B cell (primary cell): ENCODE data around the gene HSD17B12. TPM values are rescaled to one million over a fixed set of nuclear protein-coding genes. Genes with fewer than 3 reads are reported as not detected.

Source experiments
- ATAC-seq: fragments of 200-7000 bp; cut with Tn5 transposase; one replicate; pipeline ENCODE4 v1.10.0; 2021; ENCODE audit warnings: low read depth, mild to moderate bottlenecking, moderate number of reproducible peaks, moderate library complexity
- CTCF ChIA-PET: fragments of 350-600 bp; sonication (Branson Sonifier 250); formaldehyde crosslinking; loops from one replicate; lab custom pipeline; 2021; ENCODE audit warnings: antibody characterized with exemption, inconsistent platforms; lab: Charles Lee
- POLR2A ChIA-PET: fragments of 350-600 bp; sonication (Branson Sonifier 250); formaldehyde crosslinking; loops from one replicate; lab custom pipeline; 2021; ENCODE audit warnings: antibody characterized with exemption; lab: Charles Lee
- DNase-seq: peaks from one replicate; pipeline ENCODE4 v3.0.0; 2013
- H2AFZ ChIP-seq: 2 replicates; pipeline ENCODE4 v1.6.1; 2012; ENCODE audit warnings: mild to moderate bottlenecking, low read depth, low read length; ENCODE audit not compliant: insufficient read depth, poor library complexity, severe bottlenecking
- H3K27ac ChIP-seq, 2 donors: 1 replicate in 1 of 2; 2 replicates in 1 of 2; pipeline ENCODE4 v1.5.1; 2012 to 2013; ENCODE audit warnings: low read length in 2 of 2, mild to moderate bottlenecking in 2 of 2, moderate library complexity in 1 of 2
- H3K27me3 ChIP-seq, 4 experiments: fragments of 200-600 bp in 1 of 4; sonication (generic) in 1 of 4; replicated peaks in 1 of 4; 1 replicate in 2 of 4; 2 replicates in 2 of 4; pipeline versions ENCODE4 v1.6.1 to v1.7.0; 2013 to 2016; ENCODE audit warnings: low read length in 3 of 4, mild to moderate bottlenecking in 2 of 4, mixed read lengths in 1 of 4, moderate library complexity in 1 of 4; ENCODE audit not compliant: insufficient read depth in 4 of 4, control insufficient read depth in 3 of 4; ENCODE audit errors: control extremely low read depth in 1 of 4
- H3K36me3 ChIP-seq, 2 experiments: replicated peaks in 1 of 2; 1 replicate in 1 of 2; 2 replicates in 1 of 2; pipeline versions ENCODE4 v1.6.1 to v1.7.1; 2013; ENCODE audit warnings: low read length in 1 of 2; ENCODE audit not compliant: insufficient read depth in 2 of 2, control insufficient read depth in 1 of 2; ENCODE audit errors: control extremely low read depth in 1 of 2, extremely low read depth in 1 of 2
- H3K4me1 ChIP-seq, 2 donors: fragments of 200-600 bp in 1 of 2; sonication (generic) in 1 of 2; 1 replicate in 1 of 2; 2 replicates in 1 of 2; pipeline versions ENCODE4 v1.5.1 to v1.6.1; 2013 to 2017; ENCODE audit warnings: low read length in 2 of 2; ENCODE audit not compliant: control insufficient read depth in 2 of 2, insufficient read depth in 2 of 2
- H3K4me2 ChIP-seq: replicated peaks from 2 replicates; pipeline ENCODE3; 2012; ENCODE audit warnings: mild to moderate bottlenecking, low read depth, low read length; ENCODE audit not compliant: poor library complexity, severe bottlenecking
- H3K4me3 ChIP-seq, 5 experiments: fragments of 200-600 bp in 1 of 5; sonication (generic) in 1 of 5; 1 replicate in 3 of 5; 2 replicates in 2 of 5; pipeline versions ENCODE4 v1.5.1 to v1.7.0; 2011 to 2016; ENCODE audit warnings: low read length in 4 of 5, mild to moderate bottlenecking in 4 of 5, low read depth in 2 of 5, control low read depth in 1 of 5, moderate library complexity in 1 of 5; ENCODE audit not compliant: insufficient read depth in 1 of 5; ENCODE audit errors: control extremely low read depth in 1 of 5, extremely low read depth in 1 of 5
- H3K79me2 ChIP-seq: fragments of 200-600 bp; sonication (generic); one replicate; pipeline ENCODE4 v1.6.0; 2016; ENCODE audit warnings: low read length; ENCODE audit not compliant: control insufficient read depth, insufficient read depth
- H3K9ac ChIP-seq: fragments of 200-600 bp; sonication (generic); 2 replicates; pipeline ENCODE4 v1.6.1; 2017; ENCODE audit warnings: mild to moderate bottlenecking, low read length, moderate library complexity
- H3K9me3 ChIP-seq, 3 donors: one replicate each; pipeline versions ENCODE4 v1.6.1 to v1.7.1; 2013; ENCODE audit warnings: low read length in 2 of 3; ENCODE audit not compliant: control insufficient read depth in 2 of 3, insufficient read depth in 1 of 3; ENCODE audit errors: control extremely low read depth in 1 of 3
- H4K20me1 ChIP-seq: 2 replicates; pipeline ENCODE4 v1.6.0; 2012; ENCODE audit warnings: mild to moderate bottlenecking, low read length; ENCODE audit not compliant: insufficient read depth, control insufficient read depth, poor library complexity, severe bottlenecking
- H3K27ac Mint-ChIP-seq: one replicate; pipeline ENCODE4 v1.8.0; 2021; ENCODE audit warnings: mixed read lengths
- H3K27me3 Mint-ChIP-seq: one replicate; pipeline ENCODE4 v1.8.0; 2021; ENCODE audit warnings: mixed read lengths
- H3K4me1 Mint-ChIP-seq: one replicate; pipeline ENCODE4 v1.8.0; 2021; ENCODE audit warnings: mixed read lengths
- H3K4me3 Mint-ChIP-seq: one replicate; pipeline ENCODE4 v1.8.0; 2021; ENCODE audit warnings: mixed read lengths
- H3K9me3 Mint-ChIP-seq: one replicate; pipeline ENCODE4 v1.8.0; 2022; ENCODE audit warnings: mixed read lengths; ENCODE audit not compliant: insufficient read depth
- CTCF ChIP-seq: fragments of 200-600 bp; IDR thresholded peaks from one replicate; pipeline ENCODE4 v1.8.0; 2022; ENCODE audit warnings: antibody characterized with exemption, mild to moderate bottlenecking
- EZH2 ChIP-seq: IDR thresholded peaks from 2 replicates; pipeline ENCODE4 v1.6.1; 2012; ENCODE audit warnings: borderline replicate concordance, low read depth, mild to moderate bottlenecking, moderate library complexity, low read length; ENCODE audit not compliant: insufficient read depth, poor library complexity, severe bottlenecking
- WGBS: methylation state at CpG from one replicate; pipeline ENCODE4 v1.1.5; 2013; ENCODE audit warnings: missing lambda C conversion rate; ENCODE audit not compliant: insufficient coverage; 5-methylcytosine and 5-hydroxymethylcytosine counted together
- intact Hi-C: fragments of 100-400 bp; cut with micrococcal nuclease; formaldehyde crosslinking; loops from one replicate; pipeline ENCODE4 v1.10.0; 2022
- polyA plus RNA-seq: library from polyadenylated mRNA; depleted of rRNA; stranded (reverse); fragments of >200 nt; gene quantifications from 2 replicates; pipeline ENCODE4 v1.2.3, GENCODE V29; 2012
- total RNA-seq, 2 donors: library from RNA; stranded (reverse); fragments of 120-200 nt in 1 of 2; gene quantifications; 1 replicate in 1 of 2; 2 replicates in 1 of 2; pipeline versions ENCODE4 v1.2.3 to v1.2.4, GENCODE V29; 2013 to 2022

Gene HSD17B12
- total and polyA plus RNA-seq, 2 donors (not counting 1 experiment from before 2014, with no cell fraction given): 13.1 to 34.6 TPM

GRCh38 chr11:43691806-43692205 lies 11.3 kb downstream of the HSD17B12 start:
- ChIA-PET POLR2A (no interaction called here), CTCF (no interaction called here)
- WGBS: no CpG with 5 or more reads among the region's 1 CpG
- no peak overlapping the region for H3K4me3 ChIP-seq
- no peak overlapping the region for H3K4me2 ChIP-seq
- DNase-seq (no peak), ATAC-seq (no peak)
- H3K27ac Mint-ChIP-seq: no peak overlapping the region
- H3K27me3 ChIP-seq: no peaks in the 10 kb centered on the region
- intact Hi-C loops: no loop called here
- no peak for TF ChIP-seq CTCF
- TF ChIP-seq EZH2: no peak
- H3K4me1 ChIP-seq: peaks cover 13 to 16% of the 10 kb centered on the region in 2 donors
- no peak overlapping the region for H3K4me3 Mint-ChIP-seq
- H3K9ac ChIP-seq: no peak overlapping the region
- no peaks in the 10 kb centered on the region for H3K9me3 Mint-ChIP-seq
- H3K27me3 Mint-ChIP-seq: no peaks in the 10 kb centered on the region
- no peaks in the 10 kb centered on the region for H3K9me3 ChIP-seq
- H3K4me1 Mint-ChIP-seq: peaks cover 38% of the 10 kb centered on the region
- no peak overlapping the region for H2AFZ ChIP-seq
- H3K36me3 ChIP-seq: no peaks in the 10 kb centered on the region
- peaks cover 9% of the 10 kb centered on the region for H4K20me1 ChIP-seq
- H3K79me2 ChIP-seq: peaks cover 75% of the 10 kb centered on the region
- no peak overlapping the region for H3K27ac ChIP-seq

DNA sequence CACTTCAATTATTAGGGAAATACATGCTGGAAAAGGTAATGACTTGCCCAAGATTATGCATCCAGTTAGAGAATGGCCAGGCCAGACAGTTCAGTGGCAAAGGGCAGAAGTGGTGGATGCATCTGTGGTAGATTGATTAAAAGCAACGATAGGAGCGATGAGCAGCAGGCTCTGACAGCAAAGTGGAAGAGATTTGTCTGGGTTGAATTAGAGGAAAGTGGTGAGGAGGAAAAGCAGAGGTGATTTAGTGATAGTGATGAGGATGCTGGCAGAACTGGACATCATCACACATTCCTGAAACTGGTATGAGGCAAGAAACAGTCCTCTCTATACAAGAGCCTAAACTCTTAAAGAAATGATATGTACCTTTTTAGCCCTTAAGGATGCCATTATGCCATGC lies 12.5 kb downstream of the HSD17B12 start:
- Mint-ChIP-seq H3K27ac (no peak overlapping the region), H3K4me1 (peaks cover 32% of the 10 kb centered on the region), H3K4me3 (no peak overlapping the region), H3K9me3 (no peaks in the 10 kb centered on the region), H3K27me3 (no peaks in the 10 kb centered on the region)
- Histone ChIP-seq H4K20me1 (peaks cover 3% of the 10 kb centered on the region), H3K27me3 (no peaks in the 10 kb centered on the region), H2AFZ (no peak overlapping the region), H3K4me1 (peaks cover 13 to 16% of the 10 kb centered on the region in 2 donors), H3K27ac (no peak overlapping the region), H3K79me2 (peaks cover 76% of the 10 kb centered on the region), H3K4me3 (no peak overlapping the region), H3K36me3 (no peaks in the 10 kb centered on the region), H3K9me3 (no peaks in the 10 kb centered on the region), H3K4me2 (no peak overlapping the region), H3K9ac (no peak overlapping the region)
- intact Hi-C loops: no loop called here
- DNase-seq (no peak), ATAC-seq (no peak)
- CTCF ChIA-PET: no interaction called here
- TF ChIP-seq CTCF (no peak), EZH2 (no peak)
- WGBS: 100% methylated on average over 2 of the region's 2 CpGs
- POLR2A ChIA-PET: no interaction called here
